Tibial nerve (tissue), 4 donors: Measurements from ENCODE around the gene ANKRD44.

Experiments used
- CTCF ChIP-seq, 5 experiments: fragments of 200-600 bp in 3 of 5; fragments of 450-650 bp in 2 of 5; sonication (generic) in 3 of 5; IDR thresholded peaks; one replicate each; pipeline ENCODE4 v1.5.1; 2016 to 2019; ENCODE audit warnings: antibody characterized with exemption in 5 of 5, mild to moderate bottlenecking in 3 of 5, moderate library complexity in 2 of 5
- EP300 ChIP-seq, 2 donors: sonication (generic); formaldehyde crosslinking; IDR thresholded peaks; one replicate each; pipeline ENCODE4 v1.6.1; 2017; ENCODE audit warnings: antibody characterized with exemption in 2 of 2, mild to moderate bottlenecking in 1 of 2
- POLR2A ChIP-seq, 2 donors: fragments of 450-650 bp; IDR thresholded peaks; one replicate each; pipeline ENCODE4 v1.6.1; 2017; ENCODE audit warnings: antibody characterized with exemption in 2 of 2, mild to moderate bottlenecking in 2 of 2, moderate library complexity in 2 of 2

- no peak for TF ChIP-seq EP300 (IDR thresholded peaks at IDR 0.05)
- no peak for TF ChIP-seq CTCF (IDR thresholded peaks at IDR 0.05)
- no peak for TF ChIP-seq POLR2A (IDR thresholded peaks at IDR 0.05)
These were observed 344.5 kb downstream of the ANKRD44 start for GRCh38 chr2:196966061-196966460.
